GM08714 (cell line): ENCODE results near the gene FARP1.

ENCODE experiments used
- H3K4me3 ChIP-seq: fragments of 200-500 bp; sonication (Bioruptor generic); 2 replicates; pipeline ENCODE4 v1.5.1; 2014; ENCODE audit warnings: mild to moderate bottlenecking, low read length, inconsistent platforms
- ZNF274 ChIP-seq: IDR thresholded peaks from 2 replicates; pipeline ENCODE4 v1.6.1; 2012; ENCODE audit warnings: mild to moderate bottlenecking, low read depth, low read length

Gene FARP1

DNA sequence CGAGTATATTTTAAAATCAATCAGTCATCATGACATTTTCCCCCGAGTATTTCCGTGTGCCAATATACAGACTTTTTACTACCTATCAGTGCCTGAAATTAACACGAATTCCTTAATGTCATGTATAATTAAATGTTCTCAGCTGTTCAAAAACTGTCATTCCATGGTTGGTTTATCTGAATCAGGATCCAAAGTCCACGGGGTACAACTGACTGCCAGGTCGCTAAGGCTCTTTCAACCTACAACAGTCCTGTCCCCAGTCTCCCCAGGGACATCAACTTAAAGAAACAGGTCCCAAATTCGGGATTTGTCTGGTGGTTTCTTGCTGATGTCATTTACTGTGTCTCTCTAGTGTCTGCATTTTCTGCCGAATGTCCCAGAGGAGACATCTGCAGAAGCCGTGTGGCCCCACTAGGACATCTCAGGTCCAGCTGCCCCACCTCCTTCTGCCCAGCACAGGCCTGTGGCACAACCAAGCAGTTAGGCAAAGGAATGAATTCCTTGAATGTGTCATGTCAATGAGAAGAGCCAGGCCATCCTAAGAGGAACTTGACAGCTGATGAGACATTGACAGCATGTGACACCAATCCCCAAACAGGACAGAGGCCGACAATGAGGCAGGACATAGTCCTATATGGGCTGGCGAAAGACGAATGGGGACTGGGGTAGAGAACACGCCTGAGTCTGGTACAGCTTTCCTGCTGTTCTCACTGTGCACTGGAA is 324.5 kb downstream of the FARP1 start:
- no peak overlapping the region for H3K4me3 ChIP-seq
- no peak for TF ChIP-seq ZNF274

DNA sequence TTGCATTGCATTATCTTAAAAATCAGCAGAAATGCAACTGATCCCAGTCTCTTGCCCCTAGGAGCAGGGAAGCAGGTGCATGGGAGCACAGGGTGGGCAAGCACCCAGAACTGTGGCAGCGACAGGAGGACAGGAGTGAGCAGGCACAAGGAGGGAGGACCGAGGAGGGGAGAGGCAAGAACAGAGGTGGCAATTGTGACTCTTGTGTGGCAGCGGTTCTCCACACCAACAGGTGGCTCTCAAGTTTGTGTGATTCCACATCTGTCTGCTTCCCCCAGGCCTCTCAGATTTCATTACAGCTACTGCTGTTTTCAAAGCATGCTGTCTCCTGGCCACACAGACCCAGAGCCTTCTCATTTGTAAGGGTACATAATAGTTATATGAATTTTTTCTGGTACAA is 325.5 kb downstream of the FARP1 start:
- TF ChIP-seq ZNF274 = no peak
- no peak overlapping the region for H3K4me3 ChIP-seq

DNA sequence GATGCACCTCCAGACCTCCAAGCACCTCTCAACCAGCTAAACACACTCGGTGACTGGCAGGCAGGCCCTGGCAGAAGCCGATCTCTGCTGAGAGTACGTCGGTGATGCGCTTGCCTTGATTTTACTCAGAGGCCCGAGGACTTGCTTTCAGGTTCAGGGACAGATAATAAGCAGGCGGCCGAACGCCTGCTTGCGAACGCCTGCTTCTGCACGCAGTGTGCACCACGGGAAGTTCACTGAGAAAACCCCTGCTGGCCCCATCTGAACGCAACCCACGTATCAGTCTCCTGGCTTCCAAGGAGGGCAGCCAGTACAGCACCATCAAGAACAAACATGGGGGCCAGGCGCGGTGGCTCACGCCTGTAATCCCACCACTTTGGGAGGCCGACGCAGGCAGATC is 326.0 kb downstream of the FARP1 start:
- no peak for TF ChIP-seq ZNF274
- H3K4me3 ChIP-seq = no peak overlapping the region

- TF ChIP-seq ZNF274 = no peak
- H3K4me3 ChIP-seq = no peak overlapping the region
These were observed 328.0 kb downstream of the FARP1 start for GRCh38 chr13:98470920-98471319.

GRCh38 chr13:98471934-98472333 is 329.0 kb downstream of the FARP1 start:
- TF ChIP-seq ZNF274 = no peak
- no peak overlapping the region for H3K4me3 ChIP-seq

DNA sequence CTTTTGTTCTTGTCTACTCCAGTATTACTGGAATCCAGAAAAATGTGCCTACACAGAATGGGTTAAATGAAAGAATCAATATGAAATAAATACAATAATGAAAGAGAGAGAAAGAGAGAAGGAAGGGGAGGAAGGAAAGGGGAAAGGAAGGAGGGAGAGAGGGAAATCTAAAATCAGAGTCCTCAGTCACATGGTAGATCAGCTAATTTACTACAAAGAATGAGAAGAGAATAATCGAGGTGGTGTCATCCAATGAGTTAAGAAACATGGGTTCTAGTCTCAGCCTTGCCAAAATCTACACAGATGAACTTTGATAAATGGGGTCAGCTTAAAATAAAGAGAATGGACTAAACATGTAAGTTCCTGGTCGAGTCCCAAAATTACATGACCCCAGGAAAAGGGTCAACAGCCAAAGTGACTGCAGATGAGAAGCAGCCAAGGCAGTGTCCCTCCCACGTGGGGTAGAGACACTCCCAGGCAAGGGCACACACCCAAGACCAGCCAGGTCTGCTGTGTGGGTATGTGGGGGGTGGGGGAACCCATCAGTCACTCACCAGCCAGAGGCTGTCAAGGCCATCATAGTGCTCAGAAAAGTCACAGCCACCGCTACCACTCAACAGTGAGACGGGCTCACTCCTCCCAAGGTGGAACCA is 330.4 kb downstream of the FARP1 start:
- no peak for TF ChIP-seq ZNF274
- H3K4me3 ChIP-seq = no peak overlapping the region

DNA sequence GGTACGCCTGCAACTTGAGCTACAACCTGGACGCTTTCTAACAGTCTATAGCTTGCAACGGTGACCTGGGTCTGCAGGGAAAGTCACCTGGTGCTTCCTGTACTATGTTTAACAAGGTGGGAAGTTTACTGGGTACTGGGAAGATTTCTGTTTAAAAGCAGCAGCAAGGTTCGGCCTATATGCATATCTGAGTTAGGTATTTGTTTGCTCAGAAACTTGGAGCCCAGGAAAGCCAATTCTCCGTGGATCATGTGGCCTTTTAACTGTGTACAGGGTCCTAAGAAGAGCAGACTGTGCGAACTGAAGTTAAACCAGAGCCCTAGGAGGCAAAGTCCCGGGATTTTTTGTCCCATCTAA is 330.9 kb downstream of the FARP1 start:
- no peak overlapping the region for H3K4me3 ChIP-seq
- TF ChIP-seq ZNF274 = no peak

GRCh38 chr13:98474292-98474691 is 331.4 kb downstream of the FARP1 start:
- H3K4me3 ChIP-seq = no peak overlapping the region
- TF ChIP-seq ZNF274 = no peak

DNA sequence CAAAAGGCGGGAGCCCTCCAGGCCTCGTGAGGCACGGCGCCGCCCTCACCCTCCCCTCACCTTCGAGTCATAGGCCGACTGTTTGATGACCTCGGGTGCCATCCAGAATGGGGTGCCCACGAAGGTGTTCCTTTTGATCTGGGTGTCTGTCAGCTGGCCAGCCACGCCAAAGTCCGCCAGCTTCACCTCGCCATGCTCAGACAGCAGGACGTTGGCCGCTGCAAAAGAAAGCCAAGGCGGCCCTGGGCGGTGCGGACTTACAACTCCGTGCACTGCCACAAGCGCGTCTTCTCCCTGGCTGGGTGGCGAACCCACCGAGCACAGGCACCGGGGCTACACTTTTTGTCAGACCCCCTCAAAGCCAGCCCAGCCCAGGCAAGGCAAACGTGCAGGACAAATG is 331.9 kb downstream of the FARP1 start:
- TF ChIP-seq ZNF274 = no peak
- H3K4me3 ChIP-seq = no peak overlapping the region

DNA sequence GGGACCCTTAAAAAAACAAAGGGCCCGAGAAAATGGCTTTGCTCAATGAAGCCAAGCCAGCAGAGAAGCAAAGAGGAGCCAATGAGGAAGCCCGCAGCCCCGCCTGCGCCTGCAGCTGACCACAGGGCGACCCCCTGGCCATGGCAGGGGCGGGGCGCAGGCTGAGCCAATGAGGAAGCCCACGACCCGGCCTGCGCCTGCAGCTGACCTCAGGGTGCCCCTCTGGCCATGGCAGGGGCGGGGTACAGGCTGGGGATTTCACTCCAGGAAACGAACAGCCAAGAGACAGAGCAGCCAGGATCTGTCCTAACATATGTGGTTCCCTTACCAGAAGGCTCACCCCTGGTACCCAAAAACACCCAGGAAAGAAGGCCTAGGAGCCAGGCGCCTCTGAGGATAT is 332.6 kb downstream of the FARP1 start:
- no peak for TF ChIP-seq ZNF274
- peak overlapping the region; percentile 8; the same call in 1 of the 2 replicates for H3K4me3 ChIP-seq

DNA sequence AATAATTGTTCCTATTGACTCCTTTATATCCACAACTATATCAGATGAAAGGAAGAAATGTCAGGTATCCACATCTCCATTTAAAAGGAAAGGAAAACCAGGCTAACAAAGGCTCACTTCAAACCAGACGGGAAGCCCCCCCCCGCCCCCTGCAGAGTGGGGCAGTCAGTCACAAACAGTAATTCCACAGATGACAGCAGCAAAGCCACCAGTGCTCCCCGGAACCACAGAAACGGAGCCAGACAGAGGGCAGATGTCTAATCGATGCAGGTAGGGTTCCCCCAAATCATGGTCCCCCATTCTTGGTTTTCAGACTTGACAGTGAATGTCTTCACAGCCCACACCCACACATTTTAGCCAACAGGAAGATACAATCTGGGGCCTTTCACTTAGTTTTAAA is 333.2 kb downstream of the FARP1 start:
- H3K4me3 ChIP-seq = peak overlapping the region; percentile 21; the same call in 1 of the 2 replicates
- TF ChIP-seq ZNF274 = no peak

DNA sequence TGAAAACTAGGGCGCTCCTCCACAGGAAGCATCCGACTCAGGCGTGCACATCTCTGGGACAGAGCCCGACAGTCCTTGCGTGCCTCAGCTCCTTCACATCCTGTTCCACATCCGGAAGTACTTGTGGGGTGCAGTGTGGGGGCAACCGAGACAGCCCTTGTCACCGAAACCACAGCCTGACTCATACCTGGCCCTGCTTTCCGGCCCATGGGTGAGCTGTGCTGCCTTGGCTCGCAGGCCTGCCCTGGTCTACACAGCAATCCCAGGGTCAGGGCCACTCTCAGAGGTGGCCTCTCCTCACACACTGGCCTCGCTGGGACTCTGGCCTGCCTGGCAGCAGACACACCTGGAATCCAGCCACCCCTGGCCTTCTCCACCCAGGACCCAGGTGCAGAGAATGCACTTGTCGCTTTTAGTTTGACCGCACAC is 333.7 kb downstream of the FARP1 start:
- H3K4me3 ChIP-seq = peak overlapping the region; percentile 21; the same call in 1 of the 2 replicates
- no peak for TF ChIP-seq ZNF274

GRCh38 chr13:98478189-98479129 is 335.6 kb downstream of the FARP1 start:
- no peak overlapping the region for H3K4me3 ChIP-seq
- no peak for TF ChIP-seq ZNF274

- no peak overlapping the region for H3K4me3 ChIP-seq
- no peak for TF ChIP-seq ZNF274
These were observed 336.7 kb downstream of the FARP1 start for GRCh38 chr13:98479496-98480003.
